Measurements from ENCODE around the gene SLC9A3.

DNA sequence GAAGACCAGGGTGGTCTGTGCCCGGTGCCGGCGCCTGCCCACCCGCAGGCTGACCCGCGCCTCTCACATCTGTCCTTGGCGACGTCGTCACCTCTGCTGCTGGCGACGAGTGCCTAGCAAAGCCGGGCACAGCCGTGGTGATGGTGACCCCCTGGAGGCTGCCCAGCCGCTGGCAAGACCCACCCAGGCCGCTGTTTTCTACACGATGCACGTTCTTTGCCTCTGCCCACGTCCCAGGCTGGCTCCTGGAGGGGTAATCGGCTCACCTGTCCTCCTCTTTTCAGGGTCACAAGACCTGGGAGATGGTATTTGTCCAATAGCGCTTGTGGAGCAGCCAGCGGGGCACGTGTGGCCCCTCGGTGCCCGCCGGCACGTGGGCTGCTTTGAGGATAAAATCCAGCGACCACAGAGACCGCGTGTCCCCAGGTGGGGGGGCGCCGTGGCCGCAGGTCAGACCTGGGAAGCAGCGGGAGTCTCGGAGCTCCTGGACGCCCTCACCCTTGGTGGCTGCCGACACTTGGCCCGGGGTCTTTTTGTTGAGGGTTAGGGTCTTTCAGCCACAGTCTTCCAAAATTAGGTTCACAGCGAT is 29.5 kb downstream of the SLC9A3 start:
- TF ChIP-seq TARDBP (IDR thresholded peaks at IDR 0.05) (no peak), NFRKB (IDR thresholded peaks at IDR 0.05) (no peak), SUZ12 (IDR thresholded peaks at IDR 0.05) (no peak), FOXK2 (IDR thresholded peaks at IDR 0.05) (no peak), BHLHE40 (IDR thresholded peaks at IDR 0.05; ENCODE audit: borderline replicate concordance) (no peak), L3MBTL2 (conservative IDR thresholded peaks at IDR 0.05) (no peak), FOXA1 (IDR thresholded peaks at IDR 0.05) (no peak), SP1 (IDR thresholded peaks at IDR 0.05) (no peak), LEF1 (IDR thresholded peaks at IDR 0.05; ENCODE audit: borderline replicate concordance) (no peak), ELF4 (IDR thresholded peaks at IDR 0.05) (no peak), ARNT (IDR thresholded peaks at IDR 0.05) (no peak)
